ENCODE results near the gene SH3PXD2B. TPM values are rescaled to one million over a fixed set of nuclear protein-coding genes. Genes with fewer than 3 reads are reported as not detected.

Gene SH3PXD2B
- total RNA-seq, 1 experiment from 2014 or later, result 27.5 TPM

- H3K4me3 ChIP-seq (replicated peaks in 1 of 2; ENCODE audit: low read depth in 1 of 2, low read length in 2 of 2), result no peak overlapping the region
- H3K79me2 ChIP-seq (ENCODE audit: insufficient read depth, low read length), result peaks cover 62% of the 10 kb centered on the region
- intact Hi-C loops (cut with micrococcal nuclease), result loop anchor here (5.0 to 10.0 kb wide), 2 partner anchors 266 to 538 kb away; partner anchors contain the start of gene STK10
- H3K4me2 ChIP-seq (ENCODE audit: low read length), result no peak overlapping the region
- no TSS peak for BruUV-seq (replicated peaks)
- ATAC-seq (no peak), DNase-seq (ENCODE audit: low read depth, low spot score) (no peak)
- no peaks in the 10 kb centered on the region for H3K9me2 ChIP-seq (ENCODE audit: insufficient read depth)
- POLR2A ChIA-PET, result no interaction called here
- H3K4me1 ChIP-seq (ENCODE audit: control insufficient read depth in 1 of 2, insufficient read depth in 2 of 2, low read length in 2 of 2), result peaks cover 3 to 34% of the 10 kb centered on the region in 2 experiments; a peak in 3 of 4 replicates
- H3K36me3 ChIP-seq (ENCODE audit: control insufficient read depth in 1 of 2, insufficient read depth in 2 of 2, low read length in 2 of 2), result peaks cover 0 to 5% of the 10 kb centered on the region in 2 experiments; a peak in 1 of 4 replicates
- H3K9ac ChIP-seq (ENCODE audit: low read length), result no peak overlapping the region
- CTCF ChIA-PET, result interaction anchor here (0.6 to 3.1 kb wide), 3 partner anchors 10 to 247 kb away, joined by 3 to 22 read pairs (median 3); no protein-coding TSS in a partner anchor
- no peaks in the 10 kb centered on the region for H3K9me3 ChIP-seq (ENCODE audit: control insufficient read depth in 1 of 2, insufficient read depth in 1 of 2, low read depth in 1 of 2, low read length in 2 of 2)
- no peaks in the 10 kb centered on the region for H4K20me1 ChIP-seq (ENCODE audit: insufficient read depth)
- H3K27ac ChIP-seq (ENCODE audit: low read depth, low read length), result no peak overlapping the region
- no peak for TF ChIP-seq CEBPB (IDR thresholded peaks at IDR 0.05; ENCODE audit: low read depth)
- TF ChIP-seq ZNF274 (IDR thresholded peaks at IDR 0.05; ENCODE audit: low read depth, low read length), result no peak
- no peak for TF ChIP-seq EZH2phosphoT487 (IDR thresholded peaks at IDR 0.05; ENCODE audit: borderline replicate concordance)
- TF ChIP-seq SRF (IDR thresholded peaks at IDR 0.05; ENCODE audit: low read depth), result no peak
- TF ChIP-seq EZH2 (IDR thresholded peaks at IDR 0.05), result no peak
- no peak for TF ChIP-seq FOSL1 (IDR thresholded peaks at IDR 0.05; ENCODE audit: low read depth)
- no peak for TF ChIP-seq ATF3 (IDR thresholded peaks at IDR 0.05)
- TF ChIP-seq EGR1 (IDR thresholded peaks at IDR 0.05; ENCODE audit: low read depth), result no peak
- H2AFZ ChIP-seq (ENCODE audit: low read depth, low read length, poor library complexity, severe bottlenecking), result no peak overlapping the region
- RAD21 ChIA-PET (ENCODE audit: low non-redundant PET in 1 of 2, low total read pairs in 2 of 2, uncharacterized antibody in 2 of 2, unreplicated experiment in 2 of 2), result no interaction called here
- H3K27me3 ChIP-seq (ENCODE audit: insufficient read depth, low read length), result no peaks in the 10 kb centered on the region
Observed at GRCh38 chr5:172450453-172450852, 3.9 kb downstream of the SH3PXD2B start.

DNA sequence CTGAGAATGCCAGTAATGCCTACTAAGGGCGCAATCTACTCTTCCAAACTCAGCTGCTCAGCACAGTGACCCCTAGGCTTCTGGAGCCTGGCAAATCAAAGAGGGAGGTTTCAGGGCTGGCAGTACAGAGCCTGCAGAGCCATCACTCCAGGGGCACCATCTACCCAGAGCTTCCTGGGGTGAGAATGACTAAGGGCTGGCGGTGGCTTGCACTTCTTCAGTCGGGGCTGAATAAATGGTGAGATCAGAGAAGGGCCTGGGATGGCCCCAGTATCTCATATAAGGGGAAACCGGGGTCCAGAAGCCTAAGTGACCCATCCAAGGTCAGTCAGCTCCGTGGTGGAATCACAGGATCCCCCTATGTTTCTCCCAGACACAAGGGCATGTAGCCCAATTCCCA, 5.3 kb downstream of the SH3PXD2B start:
- ChIA-PET POLR2A (no interaction called here), RAD21 (ENCODE audit: low non-redundant PET in 1 of 2, low total read pairs in 2 of 2, uncharacterized antibody in 2 of 2, unreplicated experiment in 2 of 2) (no interaction called here), CTCF (no interaction called here)
- Histone ChIP-seq H3K27ac (ENCODE audit: low read depth, low read length) (no peak overlapping the region), H3K4me2 (ENCODE audit: low read length) (no peak overlapping the region), H3K36me3 (ENCODE audit: control insufficient read depth in 1 of 2, insufficient read depth in 2 of 2, low read length in 2 of 2) (peaks cover 0 to 5% of the 10 kb centered on the region in 2 experiments; a peak in 1 of 4 replicates), H3K9me3 (ENCODE audit: control insufficient read depth in 1 of 2, insufficient read depth in 1 of 2, low read depth in 1 of 2, low read length in 2 of 2) (no peaks in the 10 kb centered on the region), H2AFZ (ENCODE audit: low read depth, low read length, poor library complexity, severe bottlenecking) (no peak overlapping the region), H4K20me1 (ENCODE audit: insufficient read depth) (no peaks in the 10 kb centered on the region), H3K27me3 (ENCODE audit: insufficient read depth, low read length) (no peaks in the 10 kb centered on the region), H3K79me2 (ENCODE audit: insufficient read depth, low read length) (peaks cover 62% of the 10 kb centered on the region), H3K4me3 (replicated peaks in 1 of 2; ENCODE audit: low read depth in 1 of 2, low read length in 2 of 2) (no peak overlapping the region), H3K9ac (ENCODE audit: low read length) (no peak overlapping the region), H3K9me2 (ENCODE audit: insufficient read depth) (no peaks in the 10 kb centered on the region), H3K4me1 (ENCODE audit: control insufficient read depth in 1 of 2, insufficient read depth in 2 of 2, low read length in 2 of 2) (peaks cover 11 to 37% of the 10 kb centered on the region in 2 experiments)
- ATAC-seq (no peak), DNase-seq (ENCODE audit: low read depth, low spot score) (no peak)
- BruUV-seq (replicated peaks), result no TSS peak
- intact Hi-C loops (cut with micrococcal nuclease), result no loop called here
- no peak for TF ChIP-seq CEBPB (IDR thresholded peaks at IDR 0.05; ENCODE audit: low read depth)
- no peak for TF ChIP-seq SP1 (IDR thresholded peaks at IDR 0.05; ENCODE audit: low read depth)
- TF ChIP-seq TCF7L2 (IDR thresholded peaks at IDR 0.05; ENCODE audit: borderline replicate concordance, extremely low read depth, insufficient read depth, insufficient read length), result no peak
- TF ChIP-seq, protein P1, sequence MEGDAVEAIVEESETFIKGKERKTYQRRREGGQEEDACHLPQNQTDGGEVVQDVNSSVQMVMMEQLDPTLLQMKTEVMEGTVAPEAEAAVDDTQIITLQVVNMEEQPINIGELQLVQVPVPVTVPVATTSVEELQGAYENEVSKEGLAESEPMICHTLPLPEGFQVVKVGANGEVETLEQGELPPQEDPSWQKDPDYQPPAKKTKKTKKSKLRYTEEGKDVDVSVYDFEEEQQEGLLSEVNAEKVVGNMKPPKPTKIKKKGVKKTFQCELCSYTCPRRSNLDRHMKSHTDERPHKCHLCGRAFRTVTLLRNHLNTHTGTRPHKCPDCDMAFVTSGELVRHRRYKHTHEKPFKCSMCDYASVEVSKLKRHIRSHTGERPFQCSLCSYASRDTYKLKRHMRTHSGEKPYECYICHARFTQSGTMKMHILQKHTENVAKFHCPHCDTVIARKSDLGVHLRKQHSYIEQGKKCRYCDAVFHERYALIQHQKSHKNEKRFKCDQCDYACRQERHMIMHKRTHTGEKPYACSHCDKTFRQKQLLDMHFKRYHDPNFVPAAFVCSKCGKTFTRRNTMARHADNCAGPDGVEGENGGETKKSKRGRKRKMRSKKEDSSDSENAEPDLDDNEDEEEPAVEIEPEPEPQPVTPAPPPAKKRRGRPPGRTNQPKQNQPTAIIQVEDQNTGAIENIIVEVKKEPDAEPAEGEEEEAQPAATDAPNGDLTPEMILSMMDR (IDR thresholded peaks at IDR 0.05 in 2 of 3, conservative IDR thresholded peaks at IDR 0.05 in 1 of 3; ENCODE audit: borderline replicate concordance in 1 of 3, insufficient read depth in 1 of 3, low read depth in 2 of 3, low read length in 2 of 3), result no peak
- TF ChIP-seq, protein P2, sequence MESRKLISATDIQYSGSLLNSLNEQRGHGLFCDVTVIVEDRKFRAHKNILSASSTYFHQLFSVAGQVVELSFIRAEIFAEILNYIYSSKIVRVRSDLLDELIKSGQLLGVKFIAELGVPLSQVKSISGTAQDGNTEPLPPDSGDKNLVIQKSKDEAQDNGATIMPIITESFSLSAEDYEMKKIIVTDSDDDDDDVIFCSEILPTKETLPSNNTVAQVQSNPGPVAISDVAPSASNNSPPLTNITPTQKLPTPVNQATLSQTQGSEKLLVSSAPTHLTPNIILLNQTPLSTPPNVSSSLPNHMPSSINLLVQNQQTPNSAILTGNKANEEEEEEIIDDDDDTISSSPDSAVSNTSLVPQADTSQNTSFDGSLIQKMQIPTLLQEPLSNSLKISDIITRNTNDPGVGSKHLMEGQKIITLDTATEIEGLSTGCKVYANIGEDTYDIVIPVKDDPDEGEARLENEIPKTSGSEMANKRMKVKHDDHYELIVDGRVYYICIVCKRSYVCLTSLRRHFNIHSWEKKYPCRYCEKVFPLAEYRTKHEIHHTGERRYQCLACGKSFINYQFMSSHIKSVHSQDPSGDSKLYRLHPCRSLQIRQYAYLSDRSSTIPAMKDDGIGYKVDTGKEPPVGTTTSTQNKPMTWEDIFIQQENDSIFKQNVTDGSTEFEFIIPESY (IDR thresholded peaks at IDR 0.05; ENCODE audit: extremely low read depth, insufficient replicate concordance, low read length), result no peak

Measured in HCT116 (cell line).